IMR-90 (cell line): ENCODE measurements around the gene NR2F2.
"Not testable (repeated sequence)": the region's sequence is repeated elsewhere in the genome, so short reads cannot be mapped to it uniquely, and the experiment has no call there.

Source experiments
- BHLHE40 ChIP-seq: fragments of 150-350 bp; IDR thresholded peaks from 2 replicates; pipeline ENCODE4 v1.6.1; 2016; ENCODE audit warnings: mild to moderate bottlenecking, low read depth, low read length
- CEBPB ChIP-seq: IDR thresholded peaks from 2 replicates; pipeline ENCODE4 v1.6.1; 2012; ENCODE audit warnings: low read depth, low read length, improper control_type of control experiment
- CHD1 ChIP-seq: IDR thresholded peaks from 2 replicates; pipeline ENCODE4 v1.6.1; 2012; ENCODE audit warnings: low read depth, low read length, improper control_type of control experiment
- CTCF ChIP-seq: conservative IDR thresholded peaks from 2 replicates; pipeline ENCODE4 v1.5.1; 2012; ENCODE audit warnings: mild to moderate bottlenecking, low read depth, low read length, improper control_type of control experiment
- ELK1 ChIP-seq: fragments of 150-350 bp; IDR thresholded peaks from 2 replicates; pipeline ENCODE4 v1.6.1; 2016; ENCODE audit warnings: low read depth, mild to moderate bottlenecking, low read length, moderate library complexity, borderline replicate concordance
- FOS ChIP-seq: fragments of 150-350 bp; IDR thresholded peaks from 2 replicates; pipeline ENCODE4 v1.6.1; 2016; ENCODE audit warnings: low read depth, low read length
- MAZ ChIP-seq: IDR thresholded peaks from 2 replicates; pipeline ENCODE4 v1.6.1; 2012; ENCODE audit warnings: low read depth, mild to moderate bottlenecking, low read length, improper control_type of control experiment, moderate library complexity, borderline replicate concordance
- MXI1 ChIP-seq: IDR thresholded peaks from 2 replicates; pipeline ENCODE4 v1.6.1; 2012; ENCODE audit warnings: low read depth, mild to moderate bottlenecking, low read length, moderate library complexity, borderline replicate concordance
- POLR2A ChIP-seq: IDR thresholded peaks from 2 replicates; pipeline ENCODE4 v1.6.1; 2012; ENCODE audit warnings: mild to moderate bottlenecking, low read depth, low read length
- RAD21 ChIP-seq: IDR thresholded peaks from 2 replicates; pipeline ENCODE4 v1.6.1; 2012; ENCODE audit warnings: low read length, improper control_type of control experiment
- RCOR1 ChIP-seq: IDR thresholded peaks from 2 replicates; pipeline ENCODE4 v1.6.1; 2012; ENCODE audit warnings: mild to moderate bottlenecking, low read length, improper control_type of control experiment; ENCODE audit not compliant: insufficient replicate concordance
- RFX5 ChIP-seq: IDR thresholded peaks from 2 replicates; pipeline ENCODE4 v1.8.0; 2012; ENCODE audit warnings: low read depth, mild to moderate bottlenecking, low read length, moderate library complexity
- SMC3 ChIP-seq: fragments of 150-350 bp; IDR thresholded peaks from 2 replicates; pipeline ENCODE4 v1.6.1; 2016; ENCODE audit warnings: low read depth, mild to moderate bottlenecking, antibody characterized with exemption, low read length, moderate library complexity
- USF2 ChIP-seq: fragments of 150-350 bp; IDR thresholded peaks from 2 replicates; pipeline ENCODE4 v1.6.1; 2017; ENCODE audit warnings: mild to moderate bottlenecking, antibody characterized with exemption, low read length, low read depth

- TF ChIP-seq CTCF, MAZ, POLR2A, BHLHE40, SMC3, USF2, ELK1, CEBPB, RFX5, FOS, CHD1, RCOR1, RAD21, MXI1: not testable (repeated sequence)
These were observed 49.1 kb downstream of the NR2F2 start for GRCh38 chr15:96379592-96379991.
